Stomach (tissue), 9 donors: ENCODE data around the gene PRKCSH. TPM values are rescaled to one million over a fixed set of nuclear protein-coding genes. Genes with fewer than 3 reads are reported as not detected.

Experiments
- DNase-seq, 2 donors: peaks; one replicate each; pipeline versions ENCODE4 v3.0.0 to v3.0.0-alpha.2; 2013 to 2019
- H3K27ac ChIP-seq, 5 donors: fragments of 200-600 bp in 4 of 5; sonication (generic) in 4 of 5; one replicate each; pipeline ENCODE4 v1.5.1; 2013 to 2019; ENCODE audit warnings: mild to moderate bottlenecking in 1 of 5, moderate library complexity in 1 of 5
- H3K27me3 ChIP-seq, 3 donors: fragments of 200-600 bp; sonication (generic); one replicate each; pipeline ENCODE4 v1.5.1; 2017 to 2019; ENCODE audit warnings: mixed run types in 1 of 3
- H3K36me3 ChIP-seq, 4 donors: fragments of 200-600 bp; sonication (generic); 1 replicate in 3 of 4; 2 replicates in 1 of 4; pipeline ENCODE4 v1.5.1; 2016 to 2019
- H3K4me1 ChIP-seq, 4 donors: fragments of 200-600 bp; sonication (generic); one replicate each; pipeline ENCODE4 v1.5.1; 2016 to 2019
- H3K4me3 ChIP-seq, 4 donors: fragments of 200-600 bp; sonication (generic) in 3 of 4; one replicate each; pipeline ENCODE4 v1.5.1; 2016 to 2019; ENCODE audit warnings: mild to moderate bottlenecking in 1 of 4
- H3K9me3 ChIP-seq, 4 donors: fragments of 200-600 bp; sonication (generic); one replicate each; pipeline ENCODE4 v1.5.1; 2016 to 2019
- EP300 ChIP-seq: sonication (generic); formaldehyde crosslinking; IDR thresholded peaks from one replicate; pipeline ENCODE4 v1.6.1; 2017; ENCODE audit warnings: antibody characterized with exemption
- POLR2A ChIP-seq, 4 donors: fragments of 450-650 bp; IDR thresholded peaks; one replicate each; pipeline ENCODE4 v1.6.1; 2016; ENCODE audit warnings: antibody characterized with exemption in 4 of 4, control low read depth in 2 of 4, mild to moderate bottlenecking in 1 of 4, moderate library complexity in 1 of 4
- POLR2AphosphoS5 ChIP-seq, 3 donors: sonication (generic); formaldehyde crosslinking; IDR thresholded peaks; one replicate each; pipeline ENCODE4 v1.6.1; 2016; ENCODE audit warnings: antibody characterized with exemption in 3 of 3
- WGBS, 5 donors: extraction: QIAGEN DNeasy Blood & Tissue Kit in 3 of 5; methylation state at CpG; one replicate each; pipeline versions ENCODE4 v1.1.5 to v1.1.7; 2013 to 2018; 5-methylcytosine and 5-hydroxymethylcytosine counted together
- intact Hi-C: fragments of 100-400 bp; cut with DNase I; formaldehyde crosslinking; loops from one replicate; pipeline ENCODE4 v1.15.1; 2023; ENCODE audit warnings: low total_unique reads
- polyA plus RNA-seq, 3 donors: library from polyadenylated mRNA; stranded (reverse); fragments of 200-250 nt; gene quantifications; one replicate each; pipeline ENCODE4 v1.2.3, GENCODE V29; 2013
- total RNA-seq, 5 donors: library from RNA; depleted of rRNA; stranded (reverse); fragments of >200 nt; gene quantifications; one replicate each; pipeline versions ENCODE4 v1.1.0 to v1.2.3, GENCODE V29; 2014 to 2016
- TF ChIP-seq, protein P1 (sequence below), 7 experiments: fragments of 450-650 bp in 4 of 7; fragments of 200-600 bp in 3 of 7; sonication (generic) in 3 of 7; IDR thresholded peaks; one replicate each; pipeline ENCODE4 v1.5.1; 2016 to 2019; ENCODE audit warnings: antibody characterized with exemption in 7 of 7, control low read depth in 2 of 7, mild to moderate bottlenecking in 1 of 7
- donor health status: healthy with polysubstance abuse.
- donor health status: Bipolar disorder and iron deficiency.
- donor health status: healthy.

PRKCSH gene
- total and polyA plus RNA-seq, 8 donors = 30.3 to 221 (median 112) TPM

- Histone ChIP-seq H3K9me3 (no peaks in the 10 kb centered on the region), H3K4me1 (peaks cover 0 to 11% (median 4%) of the 10 kb centered on the region in 4 donors), H3K36me3 (peaks cover 64 to 94% (median 93%) of the 10 kb centered on the region in 4 donors), H3K27me3 (peaks cover 0 to 4% (median 0%) of the 10 kb centered on the region in 3 donors), H3K4me3 (no peak overlapping the region), H3K27ac (peak overlapping the region in 1 of 5 donors; percentile 28)
- peak; percentile 63 to 71 for DNase-seq
- intact Hi-C loops = loop anchor here (10.0 kb wide), 1 partner anchor 152 kb away; the partner anchor contains the start of gene TSPAN16
- WGBS, 5 donors = 55 to 63% (median 57%) methylated on average over 18 to 23 of the region's 23 CpGs
- TF ChIP-seq, protein P1, sequence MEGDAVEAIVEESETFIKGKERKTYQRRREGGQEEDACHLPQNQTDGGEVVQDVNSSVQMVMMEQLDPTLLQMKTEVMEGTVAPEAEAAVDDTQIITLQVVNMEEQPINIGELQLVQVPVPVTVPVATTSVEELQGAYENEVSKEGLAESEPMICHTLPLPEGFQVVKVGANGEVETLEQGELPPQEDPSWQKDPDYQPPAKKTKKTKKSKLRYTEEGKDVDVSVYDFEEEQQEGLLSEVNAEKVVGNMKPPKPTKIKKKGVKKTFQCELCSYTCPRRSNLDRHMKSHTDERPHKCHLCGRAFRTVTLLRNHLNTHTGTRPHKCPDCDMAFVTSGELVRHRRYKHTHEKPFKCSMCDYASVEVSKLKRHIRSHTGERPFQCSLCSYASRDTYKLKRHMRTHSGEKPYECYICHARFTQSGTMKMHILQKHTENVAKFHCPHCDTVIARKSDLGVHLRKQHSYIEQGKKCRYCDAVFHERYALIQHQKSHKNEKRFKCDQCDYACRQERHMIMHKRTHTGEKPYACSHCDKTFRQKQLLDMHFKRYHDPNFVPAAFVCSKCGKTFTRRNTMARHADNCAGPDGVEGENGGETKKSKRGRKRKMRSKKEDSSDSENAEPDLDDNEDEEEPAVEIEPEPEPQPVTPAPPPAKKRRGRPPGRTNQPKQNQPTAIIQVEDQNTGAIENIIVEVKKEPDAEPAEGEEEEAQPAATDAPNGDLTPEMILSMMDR (IDR thresholded peaks at IDR 0.05) = peak in 5 of 7 experiments; percentile 69 to 94 (median 83)
- TF ChIP-seq POLR2A (IDR thresholded peaks at IDR 0.05) = no peak
Observed at GRCh38 chr19:11446652-11447301, 11.3 kb downstream of the PRKCSH start.

DNA sequence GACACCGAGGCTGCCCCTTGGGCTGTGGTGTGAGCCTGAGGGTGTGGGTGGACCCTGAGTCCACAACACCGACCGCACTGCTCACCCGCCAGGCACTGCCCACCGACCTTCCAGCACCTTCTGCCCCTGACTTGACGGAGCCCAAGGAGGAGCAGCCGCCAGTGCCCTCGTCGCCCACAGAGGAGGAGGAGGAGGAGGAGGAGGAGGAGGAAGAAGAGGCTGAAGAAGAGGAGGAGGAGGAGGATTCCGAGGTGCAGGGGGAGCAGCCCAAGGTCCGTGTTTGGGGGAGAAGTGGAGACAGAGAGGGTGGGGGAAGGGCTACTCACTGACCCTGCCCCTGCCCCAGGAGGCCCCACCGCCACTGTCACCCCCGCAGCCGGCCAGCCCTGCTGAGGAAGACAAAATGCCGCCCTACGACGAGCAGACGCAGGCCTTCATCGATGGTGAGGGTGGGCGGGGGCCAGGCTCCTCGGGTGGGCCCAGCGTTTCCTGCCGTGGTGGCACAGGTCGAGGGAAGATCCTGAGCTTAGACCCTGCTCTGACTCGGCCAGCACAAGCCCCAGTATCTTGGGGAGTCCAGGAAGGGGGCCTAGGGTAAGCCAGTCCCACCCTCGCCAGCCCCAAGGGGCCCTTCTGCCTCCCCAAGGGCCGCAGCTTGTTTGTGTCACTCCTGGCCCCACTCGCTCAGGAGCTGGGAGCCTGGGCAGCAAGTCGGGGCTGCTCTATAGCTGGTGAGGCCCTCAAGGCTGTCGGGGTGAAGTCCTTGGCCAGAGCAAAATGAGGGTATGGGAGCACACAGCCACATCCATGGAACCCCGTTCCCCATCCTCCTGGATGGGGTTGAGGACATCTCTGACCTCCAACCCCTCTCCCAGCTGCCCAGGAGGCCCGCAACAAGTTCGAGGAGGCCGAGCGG lies 12.2 kb downstream of the PRKCSH start:
- H3K36me3 ChIP-seq = peaks cover 56 to 86% (median 85%) of the 10 kb centered on the region in 4 donors
- H3K27ac ChIP-seq = no peak overlapping the region
- no peak overlapping the region for H3K4me3 ChIP-seq
- peaks cover 0 to 6% (median 0%) of the 10 kb centered on the region in 3 donors for H3K27me3 ChIP-seq
- TF ChIP-seq, protein P1 (IDR thresholded peaks at IDR 0.05) = no peak
- TF ChIP-seq POLR2A (IDR thresholded peaks at IDR 0.05) (no peak), POLR2AphosphoS5 (IDR thresholded peaks at IDR 0.05) (no peak), EP300 (no peak)
- H3K9me3 ChIP-seq = no peaks in the 10 kb centered on the region
- intact Hi-C loops = loop anchor here (10.0 kb wide), 1 partner anchor 153 kb away; the partner anchor contains the start of gene TSPAN16
- H3K4me1 ChIP-seq = peaks cover 0 to 14% (median 4%) of the 10 kb centered on the region in 4 donors
- no peak for DNase-seq
- WGBS, 5 donors = 88 to 95% (median 93%) methylated on average over 16 to 35 of the region's 35 CpGs

DNA sequence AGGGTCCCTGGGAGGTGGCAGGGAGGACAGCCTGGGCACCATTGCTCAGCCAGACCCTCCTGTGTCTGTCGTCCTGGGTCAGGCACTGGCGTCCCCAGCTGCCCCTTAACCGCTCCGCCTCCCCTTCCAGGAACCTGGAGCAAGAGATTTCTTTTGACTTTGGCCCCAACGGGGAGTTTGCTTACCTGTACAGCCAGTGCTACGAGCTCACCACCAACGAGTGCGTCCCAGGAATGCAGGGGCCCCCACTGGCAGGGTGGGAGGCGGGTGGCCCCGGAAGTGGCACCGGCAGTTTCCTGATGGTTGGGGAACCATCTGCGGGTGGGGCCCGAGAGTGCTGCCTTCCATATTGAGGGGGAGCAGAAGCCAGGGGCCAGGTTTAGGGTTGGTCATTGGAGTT lies 13.0 kb downstream of the PRKCSH start:
- no peak overlapping the region for H3K27ac ChIP-seq
- H3K4me1 ChIP-seq = peaks cover 0 to 14% (median 4%) of the 10 kb centered on the region in 4 donors
- WGBS, 5 donors = 81 to 88% (median 86%) methylated on average over 3 to 13 of the region's 13 CpGs
- peaks cover 52 to 78% (median 77%) of the 10 kb centered on the region in 4 donors for H3K36me3 ChIP-seq
- no peaks in the 10 kb centered on the region for H3K9me3 ChIP-seq
- no peak overlapping the region for H3K4me3 ChIP-seq
- peaks cover 0 to 14% (median 0%) of the 10 kb centered on the region in 3 donors for H3K27me3 ChIP-seq
- no peak for DNase-seq
- intact Hi-C loops = loop anchor here (10.0 kb wide), 1 partner anchor 154 kb away; the partner anchor contains the start of gene TSPAN16
- TF ChIP-seq POLR2A (IDR thresholded peaks at IDR 0.05) = no peak
- TF ChIP-seq, protein P1 (IDR thresholded peaks at IDR 0.05) = no peak
- no peak for TF ChIP-seq EP300
- TF ChIP-seq POLR2AphosphoS5 (IDR thresholded peaks at IDR 0.05) = no peak

- intact Hi-C loops = loop anchor here (10.0 kb wide), 1 partner anchor 154 kb away; the partner anchor contains the start of gene TSPAN16
- no peak for TF ChIP-seq POLR2A (IDR thresholded peaks at IDR 0.05)
- TF ChIP-seq, protein P1 (IDR thresholded peaks at IDR 0.05) = no peak
- no peak for TF ChIP-seq POLR2AphosphoS5 (IDR thresholded peaks at IDR 0.05)
- no peak for TF ChIP-seq EP300
- Histone ChIP-seq H3K9me3 (no peaks in the 10 kb centered on the region), H3K36me3 (peaks cover 49 to 72% (median 70%) of the 10 kb centered on the region in 4 donors), H3K4me1 (peaks cover 0 to 14% (median 4%) of the 10 kb centered on the region in 4 donors), H3K27ac (no peak overlapping the region), H3K4me3 (no peak overlapping the region), H3K27me3 (peaks cover 0 to 18% (median 0%) of the 10 kb centered on the region in 3 donors)
- 90 to 95% (median 93%) methylated on average over 28 to 31 of the region's 31 CpGs for WGBS, 5 donors
- no peak for DNase-seq
Observed at GRCh38 chr19:11448923-11449554, 13.6 kb downstream of the PRKCSH start.
